Adrenal gland (tissue), 5 donors: ENCODE data around the gene KLHL3.

Experiments
- CTCF ChIP-seq, 6 experiments: fragments of 450-650 bp in 4 of 6; fragments of 200-600 bp in 2 of 6; sonication (generic) in 1 of 6; IDR thresholded peaks; 1 replicate in 5 of 6; 2 replicates in 1 of 6; pipeline versions ENCODE4 v1.5.1 to v1.8.0; 2016 to 2021; ENCODE audit warnings: antibody characterized with exemption in 6 of 6, mild to moderate bottlenecking in 2 of 6, moderate library complexity in 1 of 6
- POLR2A ChIP-seq, 2 donors: fragments of 450-650 bp; IDR thresholded peaks; one replicate each; pipeline ENCODE4 v1.6.1; 2017; ENCODE audit warnings: antibody characterized with exemption in 2 of 2, mild to moderate bottlenecking in 2 of 2, moderate library complexity in 1 of 2
- donor health status: DM: no; HTN: no; CAD: no.

GRCh38 chr5:137705106-137705505 is 30.8 kb downstream of the KLHL3 start:
- no peak for TF ChIP-seq POLR2A (IDR thresholded peaks at IDR 0.05)
- no peak for TF ChIP-seq CTCF (IDR thresholded peaks at IDR 0.05)
